IPS-20b (cell line): ENCODE results near the gene DNALI1.
"Not testable (repeated sequence)": the region's sequence is repeated elsewhere in the genome, so short reads cannot be mapped to it uniquely, and the experiment has no call there.

Source experiments
- H3K27ac ChIP-seq: one replicate; pipeline ENCODE4 v1.5.1; 2013; ENCODE audit warnings: low read length
- H3K27me3 ChIP-seq: 2 replicates; pipeline ENCODE4 v1.6.1; 2013; ENCODE audit warnings: mild to moderate bottlenecking, low read length, inconsistent platforms; ENCODE audit not compliant: insufficient read depth
- H3K36me3 ChIP-seq: 2 replicates; pipeline ENCODE4 v1.6.1; 2013; ENCODE audit warnings: low read depth, mild to moderate bottlenecking, inconsistent platforms, low read length, moderate library complexity; ENCODE audit not compliant: insufficient read depth
- H3K4me1 ChIP-seq: 2 replicates; pipeline ENCODE4 v1.6.1; 2013; ENCODE audit warnings: mild to moderate bottlenecking, control low read depth, inconsistent platforms, low read length, moderate library complexity; ENCODE audit not compliant: insufficient read depth
- H3K4me3 ChIP-seq: 2 replicates; pipeline ENCODE4 v1.5.1; 2013; ENCODE audit warnings: mild to moderate bottlenecking, low read length, inconsistent platforms
- H3K9ac ChIP-seq: 2 replicates; pipeline ENCODE4 v1.6.1; 2013; ENCODE audit warnings: low read depth, mild to moderate bottlenecking, inconsistent platforms, low read length, moderate library complexity
- H3K9me3 ChIP-seq: 2 replicates; pipeline ENCODE4 v1.6.1; 2013; ENCODE audit warnings: mild to moderate bottlenecking, low read depth, low read length, inconsistent platforms; ENCODE audit not compliant: insufficient read depth

The DNALI1 gene

GRCh38 chr1:37559080-37559479, 2.3 kb downstream of the DNALI1 start:
- Histone ChIP-seq H3K9me3 (peaks cover 4% of the 10 kb centered on the region), H3K27ac (no peak overlapping the region), H3K4me1 (peaks cover 4% of the 10 kb centered on the region; the same call in 1 of the 2 replicates), H3K27me3 (no peaks in the 10 kb centered on the region), H3K36me3 (no peaks in the 10 kb centered on the region), H3K9ac (no peak overlapping the region), H3K4me3 (no peak overlapping the region)

- not testable (repeated sequence) for H3K4me3 ChIP-seq, H3K9me3 ChIP-seq, H3K9ac ChIP-seq, H3K27me3 ChIP-seq, H3K36me3 ChIP-seq, H3K4me1 ChIP-seq, H3K27ac ChIP-seq
Measured at GRCh38 chr1:37559957-37560379, 3.2 kb downstream of the DNALI1 start.

- H3K9ac ChIP-seq = no peak overlapping the region
- no peak overlapping the region for H3K4me3 ChIP-seq
- H3K9me3 ChIP-seq = no peaks in the 10 kb centered on the region
- H3K27me3 ChIP-seq = no peaks in the 10 kb centered on the region
- peaks cover 4% of the 10 kb centered on the region; the same call in 1 of the 2 replicates for H3K4me1 ChIP-seq
- no peak overlapping the region for H3K27ac ChIP-seq
- H3K36me3 ChIP-seq = peaks cover 11% of the 10 kb centered on the region
Measured at GRCh38 chr1:37560401-37561132, 3.8 kb downstream of the DNALI1 start.

- no peaks in the 10 kb centered on the region for H3K27me3 ChIP-seq
- H3K27ac ChIP-seq = no peak overlapping the region
- H3K4me3 ChIP-seq = no peak overlapping the region
- peaks cover 20% of the 10 kb centered on the region for H3K36me3 ChIP-seq
- H3K9ac ChIP-seq = no peak overlapping the region
- no peaks in the 10 kb centered on the region for H3K9me3 ChIP-seq
- peaks cover 1% of the 10 kb centered on the region; the same call in 1 of the 2 replicates for H3K4me1 ChIP-seq
Measured at GRCh38 chr1:37561133-37562132, 4.7 kb downstream of the DNALI1 start.

- no peaks in the 10 kb centered on the region for H3K27me3 ChIP-seq
- H3K9me3 ChIP-seq = no peaks in the 10 kb centered on the region
- H3K27ac ChIP-seq = no peak overlapping the region
- no peak overlapping the region for H3K4me3 ChIP-seq
- H3K9ac ChIP-seq = no peak overlapping the region
- H3K4me1 ChIP-seq = no peaks in the 10 kb centered on the region
- peaks cover 35% of the 10 kb centered on the region for H3K36me3 ChIP-seq
Measured at GRCh38 chr1:37562984-37563383, 6.2 kb downstream of the DNALI1 start.

- peaks cover 54% of the 10 kb centered on the region for H3K36me3 ChIP-seq
- no peak overlapping the region for H3K4me3 ChIP-seq
- no peak overlapping the region for H3K9ac ChIP-seq
- no peak overlapping the region for H3K27ac ChIP-seq
- no peaks in the 10 kb centered on the region for H3K9me3 ChIP-seq
- no peaks in the 10 kb centered on the region for H3K4me1 ChIP-seq
- H3K27me3 ChIP-seq = no peaks in the 10 kb centered on the region
Measured at GRCh38 chr1:37564892-37565291, 8.2 kb downstream of the DNALI1 start.

- Histone ChIP-seq H3K4me3 (no peak overlapping the region), H3K9ac (no peak overlapping the region), H3K4me1 (no peaks in the 10 kb centered on the region), H3K27me3 (no peaks in the 10 kb centered on the region), H3K9me3 (no peaks in the 10 kb centered on the region), H3K27ac (no peak overlapping the region), H3K36me3 (peaks cover 74% of the 10 kb centered on the region)
Measured at GRCh38 chr1:37567023-37567422, 10.3 kb downstream of the DNALI1 start.

GRCh38 chr1:37570528-37571334, 14.0 kb downstream of the DNALI1 start:
- peaks cover 98% of the 10 kb centered on the region for H3K36me3 ChIP-seq
- H3K9ac ChIP-seq = no peak overlapping the region
- H3K9me3 ChIP-seq = no peaks in the 10 kb centered on the region
- no peak overlapping the region for H3K27ac ChIP-seq
- no peaks in the 10 kb centered on the region for H3K27me3 ChIP-seq
- no peak overlapping the region for H3K4me3 ChIP-seq
- H3K4me1 ChIP-seq = no peaks in the 10 kb centered on the region

- no peak overlapping the region for H3K27ac ChIP-seq
- H3K36me3 ChIP-seq = peaks cover 97% of the 10 kb centered on the region
- H3K9ac ChIP-seq = no peak overlapping the region
- H3K4me3 ChIP-seq = no peak overlapping the region
- no peaks in the 10 kb centered on the region for H3K9me3 ChIP-seq
- H3K27me3 ChIP-seq = no peaks in the 10 kb centered on the region
- no peaks in the 10 kb centered on the region for H3K4me1 ChIP-seq
Measured at GRCh38 chr1:37574834-37575480, 18.2 kb downstream of the DNALI1 start.

GRCh38 chr1:37575692-37576091, 19.0 kb downstream of the DNALI1 start:
- Histone ChIP-seq H3K27ac (no peak overlapping the region), H3K36me3 (peaks cover 98% of the 10 kb centered on the region), H3K9ac (no peak overlapping the region), H3K27me3 (no peaks in the 10 kb centered on the region), H3K4me3 (no peak overlapping the region), H3K9me3 (no peaks in the 10 kb centered on the region), H3K4me1 (no peaks in the 10 kb centered on the region)

- not testable (repeated sequence) for H3K4me1 ChIP-seq, H3K27me3 ChIP-seq, H3K9ac ChIP-seq, H3K27ac ChIP-seq, H3K4me3 ChIP-seq, H3K9me3 ChIP-seq
- peaks cover 96% of the 10 kb centered on the region for H3K36me3 ChIP-seq
Measured at GRCh38 chr1:37584544-37584943, 27.8 kb downstream of the DNALI1 start.
